PC-9 (cell line): Measurements from ENCODE around the gene MYH8. TPM values are rescaled to one million over a fixed set of nuclear protein-coding genes. Genes with fewer than 3 reads are reported as not detected.

Experiments
- BruUV-seq: library from RNA; stranded (reverse); fragments of 400-500 nt; replicated peaks from 2 replicates; lab custom pipeline; 2021; lab: Mats Ljungman, UMichigan
- CTCF ChIA-PET: fragments of 300-600 bp; sonication (Branson Sonifier 250); formaldehyde crosslinking; loops from one replicate; lab custom pipeline; 2022; ENCODE audit warnings: antibody characterized with exemption; lab: Charles Lee
- POLR2A ChIA-PET: fragments of 300-600 bp; sonication (Branson Sonifier 250); formaldehyde crosslinking; loops from one replicate; lab custom pipeline; 2022; ENCODE audit warnings: antibody characterized with exemption; ENCODE audit not compliant: unreplicated experiment; lab: Charles Lee
- DNase-seq, 2 experiments: peaks; one replicate each; pipeline versions ENCODE4 v3.0.0 to v3.0.0-alpha.2; 2015 to 2022; ENCODE audit warnings: mixed read lengths in 1 of 2
- H2AFZ ChIP-seq: fragments of 200-600 bp; sonication (generic); 2 replicates; pipeline ENCODE4 v1.8.1; 2017; ENCODE audit warnings: antibody characterized with exemption
- H3F3A ChIP-seq: fragments of 200-600 bp; sonication (generic); 2 replicates; pipeline ENCODE4 v1.8.1; 2017; ENCODE audit warnings: antibody characterized with exemption, mild to moderate bottlenecking, low read depth; ENCODE audit not compliant: insufficient read depth
- H3K27ac ChIP-seq: fragments of 200-600 bp; sonication (generic); 2 replicates; pipeline ENCODE4 v1.6.1; 2016; ENCODE audit warnings: mixed run types
- H3K27me3 ChIP-seq: fragments of 200-600 bp; sonication (generic); 2 replicates; pipeline ENCODE4 v1.6.1; 2016; ENCODE audit warnings: low read depth, mixed run types; ENCODE audit not compliant: insufficient read depth
- H3K36me3 ChIP-seq: fragments of 200-600 bp; sonication (generic); 2 replicates; pipeline ENCODE4 v1.6.1; 2016; ENCODE audit warnings: low read depth, mixed run types
- H3K4me1 ChIP-seq: fragments of 200-600 bp; sonication (generic); replicated peaks from 2 replicates; pipeline ENCODE4 v1.6.1; 2016; ENCODE audit warnings: mixed run types; ENCODE audit not compliant: insufficient read depth
- H3K4me2 ChIP-seq: fragments of 200-600 bp; sonication (generic); 2 replicates; pipeline ENCODE4 v1.6.1; 2017; ENCODE audit warnings: mixed run types
- H3K4me3 ChIP-seq: fragments of 200-600 bp; sonication (generic); 2 replicates; pipeline ENCODE4 v1.6.1; 2016; ENCODE audit warnings: mixed run types
- H3K79me2 ChIP-seq: fragments of 200-600 bp; sonication (generic); 2 replicates; pipeline ENCODE4 v1.6.1; 2017; ENCODE audit warnings: low read depth, mixed run types
- H3K9me2 ChIP-seq: fragments of 200-600 bp; sonication (generic); 2 replicates; pipeline ENCODE4 v1.8.1; 2017; ENCODE audit warnings: mild to moderate bottlenecking; ENCODE audit not compliant: insufficient read depth
- H3K9me3 ChIP-seq: fragments of 200-600 bp; sonication (generic); 2 replicates; pipeline ENCODE4 v1.8.1; 2016; ENCODE audit warnings: low read depth; ENCODE audit not compliant: insufficient read depth
- H4K20me1 ChIP-seq: fragments of 200-600 bp; sonication (generic); 2 replicates; pipeline ENCODE4 v1.8.1; 2017; ENCODE audit not compliant: insufficient read depth
- EZH2 ChIP-seq: fragments of 200-600 bp; sonication (generic); IDR thresholded peaks from 2 replicates; pipeline ENCODE4 v1.8.0; 2017; ENCODE audit warnings: antibody characterized with exemption, low read depth
- intact Hi-C: fragments of 100-400 bp; cut with micrococcal nuclease; formaldehyde crosslinking; loops from one replicate; pipeline ENCODE4 v1.10.0; 2022; ENCODE audit not compliant: unreplicated experiment
- total RNA-seq: library from RNA; stranded (reverse); gene quantifications from 2 replicates; pipeline ENCODE4 v1.2.3, GENCODE V29; 2021
- TF ChIP-seq, protein P1 (sequence below): fragments of 200-600 bp; sonication (generic); conservative IDR thresholded peaks from 2 replicates; pipeline ENCODE4 v1.6.1; 2017; ENCODE audit warnings: mixed run types, antibody characterized with exemption, mild to moderate bottlenecking, moderate library complexity

The MYH8 gene
- total RNA-seq, 1 experiment from 2014 or later, result not detected

DNA sequence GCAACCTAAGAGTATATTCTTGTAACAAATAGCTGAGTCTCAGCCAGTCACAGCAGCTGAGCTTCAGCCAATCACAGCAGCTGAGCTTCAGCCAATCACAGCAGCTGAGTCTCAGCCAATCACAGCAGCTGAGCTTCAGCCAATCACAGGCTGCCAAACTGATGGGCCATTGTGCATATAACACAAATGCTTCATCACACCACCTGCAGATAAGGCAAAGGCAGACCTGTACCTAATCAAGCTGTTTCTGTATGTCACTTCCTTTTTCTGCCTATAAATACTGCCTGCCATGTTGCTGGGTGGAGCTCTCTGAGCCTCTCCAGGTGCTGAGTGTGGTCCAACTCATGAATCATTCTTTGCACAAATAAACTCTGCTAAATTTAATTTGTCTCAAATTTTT, 68.9 kb downstream of the MYH8 start:
- Histone ChIP-seq H3K79me2 (no peaks in the 10 kb centered on the region), H3F3A (no peaks in the 10 kb centered on the region), H3K4me1 (no peaks in the 10 kb centered on the region), H2AFZ (no peak overlapping the region), H3K9me3 (no peaks in the 10 kb centered on the region), H3K9me2 (no peaks in the 10 kb centered on the region), H4K20me1 (no peaks in the 10 kb centered on the region), H3K27me3 (no peaks in the 10 kb centered on the region), H3K27ac (no peak overlapping the region), H3K4me3 (no peak overlapping the region), H3K36me3 (no peaks in the 10 kb centered on the region), H3K4me2 (no peak overlapping the region)
- TF ChIP-seq, protein P1, sequence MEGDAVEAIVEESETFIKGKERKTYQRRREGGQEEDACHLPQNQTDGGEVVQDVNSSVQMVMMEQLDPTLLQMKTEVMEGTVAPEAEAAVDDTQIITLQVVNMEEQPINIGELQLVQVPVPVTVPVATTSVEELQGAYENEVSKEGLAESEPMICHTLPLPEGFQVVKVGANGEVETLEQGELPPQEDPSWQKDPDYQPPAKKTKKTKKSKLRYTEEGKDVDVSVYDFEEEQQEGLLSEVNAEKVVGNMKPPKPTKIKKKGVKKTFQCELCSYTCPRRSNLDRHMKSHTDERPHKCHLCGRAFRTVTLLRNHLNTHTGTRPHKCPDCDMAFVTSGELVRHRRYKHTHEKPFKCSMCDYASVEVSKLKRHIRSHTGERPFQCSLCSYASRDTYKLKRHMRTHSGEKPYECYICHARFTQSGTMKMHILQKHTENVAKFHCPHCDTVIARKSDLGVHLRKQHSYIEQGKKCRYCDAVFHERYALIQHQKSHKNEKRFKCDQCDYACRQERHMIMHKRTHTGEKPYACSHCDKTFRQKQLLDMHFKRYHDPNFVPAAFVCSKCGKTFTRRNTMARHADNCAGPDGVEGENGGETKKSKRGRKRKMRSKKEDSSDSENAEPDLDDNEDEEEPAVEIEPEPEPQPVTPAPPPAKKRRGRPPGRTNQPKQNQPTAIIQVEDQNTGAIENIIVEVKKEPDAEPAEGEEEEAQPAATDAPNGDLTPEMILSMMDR, result no peak
- TF ChIP-seq EZH2, result no peak
- CTCF ChIA-PET, result no interaction called here
- no peak for DNase-seq
- BruUV-seq, result no TSS peak
- POLR2A ChIA-PET, result no interaction called here
- intact Hi-C loops, result no loop called here

DNA sequence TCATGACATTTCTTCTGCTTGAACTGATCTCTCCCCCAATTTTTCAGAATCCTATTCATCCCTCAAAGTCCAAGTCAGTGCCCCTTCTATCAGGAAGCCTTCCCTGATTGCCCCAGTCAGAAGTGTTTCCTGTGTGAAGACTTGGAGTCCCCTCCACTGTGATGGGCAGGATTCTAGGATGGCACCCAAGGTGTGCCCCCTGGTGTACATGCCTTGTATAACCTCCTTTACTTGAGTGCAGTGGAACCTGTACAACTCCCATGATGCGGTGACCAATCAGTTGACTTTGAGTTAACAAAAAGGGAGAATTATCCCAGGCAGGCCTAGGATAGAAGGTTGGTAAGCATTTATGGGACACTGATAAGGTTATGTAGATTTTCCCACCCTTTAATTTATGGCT, 72.3 kb downstream of the MYH8 start:
- H3K4me3 ChIP-seq, result no peak overlapping the region
- no peaks in the 10 kb centered on the region for H3F3A ChIP-seq
- no peaks in the 10 kb centered on the region for H3K4me1 ChIP-seq
- TF ChIP-seq EZH2, result no peak
- TF ChIP-seq, protein P1, result 0 out of 2 replicates have a peak, but pooled peaks have one; percentile 14
- CTCF ChIA-PET, result no interaction called here
- H4K20me1 ChIP-seq, result no peaks in the 10 kb centered on the region
- POLR2A ChIA-PET, result no interaction called here
- H3K9me2 ChIP-seq, result no peaks in the 10 kb centered on the region
- H3K27me3 ChIP-seq, result 0 out of 2 replicates have a peak, but pooled peaks cover under 1% of the 10 kb centered on the region
- H3K36me3 ChIP-seq, result no peaks in the 10 kb centered on the region
- no peak overlapping the region for H2AFZ ChIP-seq
- H3K9me3 ChIP-seq, result no peaks in the 10 kb centered on the region
- no peak overlapping the region for H3K4me2 ChIP-seq
- intact Hi-C loops, result no loop called here
- BruUV-seq, result no TSS peak
- no peak for DNase-seq
- no peak overlapping the region for H3K27ac ChIP-seq
- H3K79me2 ChIP-seq, result no peaks in the 10 kb centered on the region

DNA sequence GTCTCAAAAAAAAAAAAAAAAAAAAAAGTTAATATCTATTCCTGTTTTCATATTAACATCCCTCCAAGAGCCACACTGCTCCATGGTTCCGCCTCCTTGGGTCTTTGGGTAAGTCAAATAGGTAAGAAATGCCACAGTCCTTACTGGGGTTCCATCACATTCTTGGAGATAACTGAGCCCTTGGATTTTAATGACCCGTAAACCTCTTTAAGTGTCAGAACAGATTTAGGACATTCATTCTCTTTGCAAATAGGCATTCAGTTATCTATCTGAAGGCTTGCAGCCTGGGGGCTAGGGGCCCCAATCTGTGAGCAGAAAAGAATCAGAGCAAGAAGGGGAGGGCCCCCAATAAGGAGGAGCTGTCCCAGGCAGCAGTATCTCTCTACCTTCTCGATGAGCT, 76.9 kb downstream of the MYH8 start:
- intact Hi-C loops, result no loop called here
- BruUV-seq, result no TSS peak
- TF ChIP-seq, protein P1, result no peak
- TF ChIP-seq EZH2, result no peak
- no peaks in the 10 kb centered on the region for H4K20me1 ChIP-seq
- H3K4me3 ChIP-seq, result no peak overlapping the region
- no peaks in the 10 kb centered on the region for H3K9me3 ChIP-seq
- H3K79me2 ChIP-seq, result no peaks in the 10 kb centered on the region
- H3K4me1 ChIP-seq, result no peaks in the 10 kb centered on the region
- H3F3A ChIP-seq, result no peaks in the 10 kb centered on the region
- no peaks in the 10 kb centered on the region for H3K36me3 ChIP-seq
- peaks cover 16% of the 10 kb centered on the region; the same call in 1 of the 2 replicates for H3K27me3 ChIP-seq
- no peak overlapping the region for H3K27ac ChIP-seq
- POLR2A ChIA-PET, result interaction anchor here (0.5 kb wide), 1 partner anchor 504 kb away, joined by 3 read pairs; no protein-coding TSS in a partner anchor
- no peak for DNase-seq
- no peak overlapping the region for H3K4me2 ChIP-seq
- CTCF ChIA-PET, result no interaction called here
- H3K9me2 ChIP-seq, result no peaks in the 10 kb centered on the region
- H2AFZ ChIP-seq, result no peak overlapping the region

Other genes starting within 250 kb of the MYH8 start
- not detected in 2 replicates for gene GAS7, start 223.3 kb downstream of the MYH8 start, total RNA-seq
- not detected in 2 replicates for gene MYH13, start 48.9 kb downstream of the MYH8 start, total RNA-seq
- not detected in 2 replicates for gene MYH4, start 47.6 kb upstream of the MYH8 start, total RNA-seq
- gene MYH1, start 96.6 kb upstream of the MYH8 start, total RNA-seq, result not detected in 2 replicates
- not detected in 2 replicates for gene MYH2, start 127.7 kb upstream of the MYH8 start, total RNA-seq
- gene MYH3, start 235.4 kb upstream of the MYH8 start, total RNA-seq, result 0.07 and 1.1 TPM in 2 replicates